CD14-positive monocyte (primary cell): ENCODE data around the gene ZFPM1. TPM values are rescaled to one million over a fixed set of nuclear protein-coding genes. Genes with fewer than 3 reads are reported as not detected.

Experiments used
- DNase-seq, 3 donors: peaks; one replicate each; pipeline ENCODE4 v3.0.0-alpha.2; 2011 to 2022
- H2AFZ ChIP-seq: 2 replicates; pipeline ENCODE4 v1.6.0; 2012; ENCODE audit warnings: mild to moderate bottlenecking, low read depth, low read length, inconsistent platforms; ENCODE audit not compliant: insufficient read depth, poor library complexity, severe bottlenecking
- H3K27ac ChIP-seq, 2 donors: 1 replicate in 1 of 2; 2 replicates in 1 of 2; pipeline ENCODE4 v1.5.1; 2012 to 2013; ENCODE audit warnings: low read length in 2 of 2, control low read depth in 1 of 2, inconsistent platforms in 1 of 2, low read depth in 1 of 2, mild to moderate bottlenecking in 1 of 2
- H3K27me3 ChIP-seq, 2 donors: one replicate each; pipeline versions ENCODE4 v1.6.0 to v1.6.1; 2011 to 2013; ENCODE audit warnings: low read length in 2 of 2; ENCODE audit not compliant: control insufficient read depth in 2 of 2, insufficient read depth in 2 of 2
- H3K36me3 ChIP-seq, 2 donors: replicated peaks in 1 of 2; 1 replicate in 1 of 2; 2 replicates in 1 of 2; pipeline versions ENCODE4 v1.5.1 to v1.6.1; 2012 to 2013; ENCODE audit warnings: low read length in 2 of 2, control low read depth in 1 of 2, inconsistent platforms in 1 of 2, mild to moderate bottlenecking in 1 of 2; ENCODE audit not compliant: insufficient read depth in 2 of 2, control insufficient read depth in 1 of 2
- H3K4me1 ChIP-seq, 2 donors: 1 replicate in 1 of 2; 2 replicates in 1 of 2; pipeline versions ENCODE4 v1.5.1 to v1.6.1; 2012 to 2013; ENCODE audit warnings: low read length in 2 of 2, control low read depth in 1 of 2, inconsistent platforms in 1 of 2, mild to moderate bottlenecking in 1 of 2, moderate library complexity in 1 of 2; ENCODE audit not compliant: insufficient read depth in 2 of 2, control insufficient read depth in 1 of 2
- H3K4me2 ChIP-seq: replicated peaks from 2 replicates; pipeline ENCODE3; 2012; ENCODE audit warnings: low read length, moderate library complexity, mild to moderate bottlenecking; ENCODE audit not compliant: poor library complexity, severe bottlenecking; ENCODE audit errors: extremely low read depth
- H3K4me3 ChIP-seq, 3 experiments: fragments of 200-600 bp in 1 of 3; sonication (generic) in 1 of 3; replicated peaks in 1 of 3; 1 replicate in 2 of 3; 2 replicates in 1 of 3; pipeline ENCODE4 v1.5.1; 2011 to 2013; ENCODE audit warnings: low read length in 3 of 3, mild to moderate bottlenecking in 3 of 3, control low read depth in 2 of 3, low read depth in 2 of 3, inconsistent platforms in 1 of 3, moderate library complexity in 1 of 3
- H3K79me2 ChIP-seq: 2 replicates; pipeline ENCODE4 v1.6.0; 2012; ENCODE audit warnings: mild to moderate bottlenecking, control low read depth, inconsistent platforms, low read length, moderate library complexity; ENCODE audit not compliant: insufficient read depth
- H3K9ac ChIP-seq: 2 replicates; pipeline ENCODE4 v1.6.0; 2017; ENCODE audit warnings: low read length, mild to moderate bottlenecking; ENCODE audit not compliant: insufficient read depth, poor library complexity, severe bottlenecking
- H3K9me3 ChIP-seq, 2 donors: replicated peaks in 1 of 2; 1 replicate in 1 of 2; 2 replicates in 1 of 2; pipeline versions ENCODE4 v1.5.1 to v1.6.1; 2012 to 2013; ENCODE audit warnings: low read length in 2 of 2, control low read depth in 1 of 2; ENCODE audit not compliant: control insufficient read depth in 1 of 2, insufficient read depth in 1 of 2
- H4K20me1 ChIP-seq: 2 replicates; pipeline ENCODE4 v1.6.0; 2012; ENCODE audit warnings: mild to moderate bottlenecking, low read length, control low read depth, moderate library complexity; ENCODE audit not compliant: insufficient read depth
- H3K27ac Mint-ChIP-seq, 7 donors: one replicate each; pipeline ENCODE4 v1.8.0; 2020; ENCODE audit warnings: mild to moderate bottlenecking in 7 of 7, mixed read lengths in 7 of 7, moderate library complexity in 6 of 7, inconsistent platforms in 2 of 7
- H3K27me3 Mint-ChIP-seq, 3 donors: one replicate each; pipeline ENCODE4 v1.8.0; 2021 to 2022; ENCODE audit warnings: low read depth in 3 of 3, mild to moderate bottlenecking in 3 of 3, mixed read lengths in 3 of 3, moderate library complexity in 3 of 3, inconsistent platforms in 1 of 3
- H3K36me3 Mint-ChIP-seq, 2 donors: one replicate each; pipeline ENCODE4 v1.8.0; 2020; ENCODE audit warnings: mixed read lengths in 2 of 2, inconsistent platforms in 1 of 2, mild to moderate bottlenecking in 1 of 2
- H3K4me1 Mint-ChIP-seq: one replicate; pipeline ENCODE4 v1.8.0; 2020; ENCODE audit warnings: mild to moderate bottlenecking, mixed read lengths
- H3K4me3 Mint-ChIP-seq, 2 donors: one replicate each; pipeline ENCODE4 v1.8.0; 2020; ENCODE audit warnings: mild to moderate bottlenecking in 2 of 2, mixed read lengths in 2 of 2, moderate library complexity in 1 of 2
- H3K9me3 Mint-ChIP-seq, 7 donors: one replicate each; pipeline ENCODE4 v1.8.0; 2020 to 2022; ENCODE audit warnings: mixed read lengths in 7 of 7, mild to moderate bottlenecking in 6 of 7, moderate library complexity in 6 of 7, inconsistent platforms in 2 of 7
- WGBS: methylation state at CpG from one replicate; pipeline ENCODE4 v1.1.5; 2013; ENCODE audit warnings: missing lambda C conversion rate; ENCODE audit not compliant: insufficient coverage; 5-methylcytosine and 5-hydroxymethylcytosine counted together
- intact Hi-C, 2 donors: fragments of 100-400 bp; cut with micrococcal nuclease; formaldehyde crosslinking; loops; one replicate each; pipeline versions ENCODE4 v1.15.0 to v1.15.1; 2023
- polyA plus RNA-seq, 3 donors: library from polyadenylated mRNA; depleted of rRNA in 1 of 3; unstranded in 2 of 3; stranded (reverse) in 1 of 3; fragments of 300-500 nt in 2 of 3; fragments of >200 nt in 1 of 3; fragmentation: Illumina TruSeq in 2 of 3; gene quantifications; 1 replicate in 2 of 3; 2 replicates in 1 of 3; pipeline ENCODE4 v1.2.3, GENCODE V29; 2012 to 2021
- TF ChIP-seq, protein P1 (sequence below): fragments of 200-600 bp; IDR thresholded peaks from one replicate; pipeline ENCODE4 v1.8.0; 2022; ENCODE audit warnings: antibody characterized with exemption, mild to moderate bottlenecking

ZFPM1 gene
- polyA plus RNA-seq, 3 donors: 0.04 to 0.19 (median 0.12) TPM

DNA sequence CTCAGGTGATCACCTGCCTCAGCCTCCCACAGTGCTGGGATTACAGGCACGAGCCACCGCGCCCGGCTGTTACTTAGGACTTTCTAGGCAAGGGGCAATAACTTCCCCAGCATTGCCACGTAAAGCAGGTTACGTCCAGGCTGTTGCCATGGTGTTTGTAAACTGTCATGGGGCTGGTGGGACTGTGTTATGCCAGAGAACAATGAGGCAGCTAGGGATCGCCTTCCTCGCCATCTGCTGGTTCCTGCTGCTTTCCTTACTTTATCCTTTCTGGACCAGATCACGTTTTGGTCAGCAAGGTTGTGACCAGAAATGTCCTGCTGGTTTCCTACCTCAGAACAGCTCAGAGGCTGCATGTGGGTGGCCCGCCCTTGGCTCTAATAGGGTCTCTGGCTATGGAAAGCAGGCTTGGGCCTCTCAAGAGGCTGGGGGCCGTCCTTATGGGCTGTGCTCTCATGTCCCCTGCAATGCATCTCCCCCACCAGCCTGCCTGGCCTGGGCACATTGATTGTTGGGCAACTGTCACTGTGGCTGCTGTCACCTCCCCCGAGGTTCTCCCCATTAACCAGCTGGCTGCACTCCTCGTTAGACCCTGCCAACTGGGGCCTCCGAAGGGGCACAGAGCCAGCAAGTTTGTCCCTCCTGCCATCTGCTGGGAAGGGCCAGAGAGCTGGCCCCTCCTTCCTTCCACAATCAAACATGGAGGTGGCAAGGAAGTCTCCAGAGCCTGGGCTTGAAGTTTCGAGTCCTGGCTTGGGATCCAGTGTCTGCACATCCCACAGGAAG lies 88.9 kb downstream of the ZFPM1 start:
- H4K20me1 ChIP-seq: no peaks in the 10 kb centered on the region
- Mint-ChIP-seq H3K9me3 (peaks cover 21 to 39% (median 36%) of the 10 kb centered on the region in 7 donors), H3K36me3 (no peaks in the 10 kb centered on the region), H3K4me3 (no peak overlapping the region), H3K27me3 (peaks cover 20 to 44% (median 28%) of the 10 kb centered on the region in 3 donors), H3K4me1 (no peaks in the 10 kb centered on the region), H3K27ac (no peak overlapping the region)
- H3K79me2 ChIP-seq: no peaks in the 10 kb centered on the region
- no peak for DNase-seq
- no peak overlapping the region for H2AFZ ChIP-seq
- no peaks in the 10 kb centered on the region for H3K4me1 ChIP-seq
- WGBS: 74% methylated on average over 11 of the region's 15 CpGs
- peaks cover 27 to 37% of the 10 kb centered on the region in 2 donors for H3K9me3 ChIP-seq
- no peaks in the 10 kb centered on the region for H3K36me3 ChIP-seq
- H3K4me2 ChIP-seq: no peak overlapping the region
- no peak overlapping the region for H3K9ac ChIP-seq
- TF ChIP-seq, protein P1, sequence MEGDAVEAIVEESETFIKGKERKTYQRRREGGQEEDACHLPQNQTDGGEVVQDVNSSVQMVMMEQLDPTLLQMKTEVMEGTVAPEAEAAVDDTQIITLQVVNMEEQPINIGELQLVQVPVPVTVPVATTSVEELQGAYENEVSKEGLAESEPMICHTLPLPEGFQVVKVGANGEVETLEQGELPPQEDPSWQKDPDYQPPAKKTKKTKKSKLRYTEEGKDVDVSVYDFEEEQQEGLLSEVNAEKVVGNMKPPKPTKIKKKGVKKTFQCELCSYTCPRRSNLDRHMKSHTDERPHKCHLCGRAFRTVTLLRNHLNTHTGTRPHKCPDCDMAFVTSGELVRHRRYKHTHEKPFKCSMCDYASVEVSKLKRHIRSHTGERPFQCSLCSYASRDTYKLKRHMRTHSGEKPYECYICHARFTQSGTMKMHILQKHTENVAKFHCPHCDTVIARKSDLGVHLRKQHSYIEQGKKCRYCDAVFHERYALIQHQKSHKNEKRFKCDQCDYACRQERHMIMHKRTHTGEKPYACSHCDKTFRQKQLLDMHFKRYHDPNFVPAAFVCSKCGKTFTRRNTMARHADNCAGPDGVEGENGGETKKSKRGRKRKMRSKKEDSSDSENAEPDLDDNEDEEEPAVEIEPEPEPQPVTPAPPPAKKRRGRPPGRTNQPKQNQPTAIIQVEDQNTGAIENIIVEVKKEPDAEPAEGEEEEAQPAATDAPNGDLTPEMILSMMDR: no peak
- H3K4me3 ChIP-seq: no peak overlapping the region
- peaks cover 0 to 21% of the 10 kb centered on the region in 2 donors for H3K27me3 ChIP-seq
- no peak overlapping the region for H3K27ac ChIP-seq
- intact Hi-C loops: no loop called here

DNA sequence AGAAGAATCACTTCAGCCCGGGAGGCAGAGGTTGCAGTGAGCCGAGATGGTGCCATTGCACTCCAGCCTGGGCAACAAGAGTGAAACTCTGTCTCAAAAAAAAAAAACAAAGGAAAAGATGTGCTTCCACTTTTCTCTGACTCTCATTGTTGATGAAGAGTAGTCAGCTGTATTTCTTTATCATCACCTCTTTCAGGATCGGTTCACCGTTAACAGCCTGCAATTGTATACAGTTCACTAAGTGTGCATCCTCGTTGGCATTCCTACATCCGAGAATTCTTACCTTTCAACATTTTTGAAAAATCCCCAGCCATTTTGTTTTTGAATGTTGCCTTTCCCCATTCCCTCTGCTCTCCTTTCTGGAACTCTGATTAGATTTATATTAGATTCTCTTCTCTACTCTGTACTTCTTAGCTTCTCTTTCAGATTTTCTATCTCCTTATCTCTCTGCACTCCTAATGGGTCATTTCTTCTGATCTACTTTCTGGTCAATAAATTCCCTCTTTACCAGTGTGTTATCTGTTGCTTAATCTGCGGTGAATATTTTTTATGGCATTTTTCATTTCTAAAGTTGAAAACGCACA lies 90.2 kb downstream of the ZFPM1 start:
- peaks cover 0 to 25% of the 10 kb centered on the region in 2 donors for H3K27me3 ChIP-seq
- H4K20me1 ChIP-seq: no peaks in the 10 kb centered on the region
- no peak overlapping the region for H3K27ac ChIP-seq
- H3K4me2 ChIP-seq: no peak overlapping the region
- H3K4me3 Mint-ChIP-seq: no peak overlapping the region
- no peak overlapping the region for H3K27ac Mint-ChIP-seq
- TF ChIP-seq, protein P1: no peak
- no peak overlapping the region for H3K4me3 ChIP-seq
- no peak for DNase-seq
- no peaks in the 10 kb centered on the region for H3K36me3 ChIP-seq
- H3K9me3 Mint-ChIP-seq: peaks cover 21 to 39% (median 36%) of the 10 kb centered on the region in 7 donors
- no peaks in the 10 kb centered on the region for H3K4me1 Mint-ChIP-seq
- H3K27me3 Mint-ChIP-seq: peaks cover 14 to 49% (median 27%) of the 10 kb centered on the region in 3 donors
- intact Hi-C loops: no loop called here
- 87% methylated on average over 3 of the region's 8 CpGs for WGBS
- H3K9ac ChIP-seq: no peak overlapping the region
- H3K9me3 ChIP-seq: peaks cover 27 to 37% of the 10 kb centered on the region in 2 donors
- H3K79me2 ChIP-seq: no peaks in the 10 kb centered on the region
- no peaks in the 10 kb centered on the region for H3K36me3 Mint-ChIP-seq
- H3K4me1 ChIP-seq: no peaks in the 10 kb centered on the region
- no peak overlapping the region for H2AFZ ChIP-seq
